C4-2B (cell line): ENCODE measurements around the gene SLC25A52.
"Not testable (repeated sequence)": the region's sequence is repeated elsewhere in the genome, so short reads cannot be mapped to it uniquely, and the experiment has no call there.

ENCODE experiments used
- CTCF ChIP-seq: fragments of 450-650 bp; conservative IDR thresholded peaks from 2 replicates; pipeline ENCODE4 v1.5.1; 2017; ENCODE audit warnings: mild to moderate bottlenecking
- ZFX ChIP-seq: fragments of 450-650 bp; IDR thresholded peaks from 2 replicates; pipeline ENCODE4 v1.6.1; 2017

GRCh38 chr18:31729196-31729595 is 31.5 kb downstream of the SLC25A52 start:
- not testable (repeated sequence) for TF ChIP-seq CTCF, ZFX
